Lung (tissue), 12 donors: ENCODE measurements around the gene TERB1. TPM values are rescaled to one million over a fixed set of nuclear protein-coding genes. Genes with fewer than 3 reads are reported as not detected.

Source experiments
- ATAC-seq: fragments of 200-7000 bp; cut with Tn5 transposase; one replicate; pipeline ENCODE4 v1.9.1; 2020; ENCODE audit warnings: moderate number of reproducible peaks; ENCODE audit not compliant: insufficient read depth, low FRiP score
- DNase-seq, 3 donors: peaks; one replicate each; pipeline ENCODE4 v3.0.0-alpha.2; 2013 to 2017
- H3K27ac ChIP-seq, 2 donors: one replicate each; pipeline ENCODE4 v1.5.1; 2013; ENCODE audit warnings: mild to moderate bottlenecking in 2 of 2, moderate library complexity in 2 of 2, control low read depth in 1 of 2, inconsistent platforms in 1 of 2, low read depth in 1 of 2, low read length in 1 of 2
- H3K27me3 ChIP-seq, 3 donors: one replicate each; pipeline ENCODE4 v1.5.1; 2013; ENCODE audit warnings: low read length in 2 of 3; ENCODE audit not compliant: control insufficient read depth in 3 of 3, insufficient read depth in 3 of 3
- H3K36me3 ChIP-seq, 4 donors: one replicate each; pipeline ENCODE4 v1.5.1; 2013; ENCODE audit warnings: low read length in 4 of 4, mild to moderate bottlenecking in 1 of 4, moderate library complexity in 1 of 4; ENCODE audit not compliant: control insufficient read depth in 4 of 4, insufficient read depth in 4 of 4
- H3K4me1 ChIP-seq, 5 donors: one replicate each; pipeline ENCODE4 v1.5.1; 2013; ENCODE audit warnings: low read length in 5 of 5, mild to moderate bottlenecking in 2 of 5, moderate library complexity in 1 of 5; ENCODE audit not compliant: control insufficient read depth in 5 of 5, insufficient read depth in 5 of 5
- H3K4me3 ChIP-seq: one replicate; pipeline ENCODE4 v1.5.1; 2013; ENCODE audit warnings: mild to moderate bottlenecking, control low read depth, moderate library complexity
- H3K9ac ChIP-seq, 2 donors: one replicate each; pipeline ENCODE4 v1.5.1; 2013; ENCODE audit warnings: low read length in 2 of 2, control low read depth in 1 of 2; ENCODE audit not compliant: insufficient read depth in 1 of 2
- H3K9me3 ChIP-seq, 4 donors: one replicate each; pipeline ENCODE4 v1.5.1; 2013; ENCODE audit warnings: low read length in 3 of 4, mild to moderate bottlenecking in 1 of 4, moderate library complexity in 1 of 4; ENCODE audit not compliant: control insufficient read depth in 4 of 4, insufficient read depth in 3 of 4
- WGBS, 2 donors: extraction: QIAGEN DNeasy Blood & Tissue Kit; methylation state at CpG; one replicate each; pipeline ENCODE4 v1.1.7; 2013; 5-methylcytosine and 5-hydroxymethylcytosine counted together
- polyA plus RNA-seq, 2 donors: library from polyadenylated mRNA; stranded (reverse); fragments of 200-250 nt; gene quantifications; one replicate each; pipeline ENCODE4 v1.2.1, GENCODE V29; 2013
- total RNA-seq, 2 donors: library from RNA; depleted of rRNA in 1 of 2; stranded (reverse); fragments of >200 nt in 1 of 2; gene quantifications; one replicate each; pipeline ENCODE4 v1.2.1, GENCODE V29; 2014 to 2021
- TF ChIP-seq, protein P1 (sequence below): IDR thresholded peaks from 2 replicates; pipeline ENCODE4 v1.5.1; 2012; ENCODE audit warnings: mild to moderate bottlenecking; ENCODE audit errors: control extremely low read depth, extremely low read depth
- donor health status: control.
- donor health status: control.
- donor health status: Bipolar disorder and iron deficiency.
- donor health status: healthy.
- donor health status: DM: yes; HTN: yes; CAD: no.

The TERB1 gene
- total and polyA plus RNA-seq, 4 donors: not detected

GRCh38 chr16:66751992-66752322, 49.4 kb downstream of the TERB1 start:
- no peak for DNase-seq
- Histone ChIP-seq H3K27me3 (peaks cover 0 to 2% (median 0%) of the 10 kb centered on the region in 3 donors), H3K9me3 (no peaks in the 10 kb centered on the region), H3K4me3 (no peak overlapping the region), H3K36me3 (peaks cover 8 to 28% (median 17%) of the 10 kb centered on the region in 4 donors), H3K4me1 (peaks cover 7 to 20% (median 10%) of the 10 kb centered on the region in 5 donors), H3K9ac (no peak overlapping the region), H3K27ac (peak overlapping the region; percentile 29 to 99)
- ATAC-seq: no peak
- WGBS, 2 donors: 31 to 45% methylated on average over 3 of the region's 3 CpGs
- TF ChIP-seq, protein P1, sequence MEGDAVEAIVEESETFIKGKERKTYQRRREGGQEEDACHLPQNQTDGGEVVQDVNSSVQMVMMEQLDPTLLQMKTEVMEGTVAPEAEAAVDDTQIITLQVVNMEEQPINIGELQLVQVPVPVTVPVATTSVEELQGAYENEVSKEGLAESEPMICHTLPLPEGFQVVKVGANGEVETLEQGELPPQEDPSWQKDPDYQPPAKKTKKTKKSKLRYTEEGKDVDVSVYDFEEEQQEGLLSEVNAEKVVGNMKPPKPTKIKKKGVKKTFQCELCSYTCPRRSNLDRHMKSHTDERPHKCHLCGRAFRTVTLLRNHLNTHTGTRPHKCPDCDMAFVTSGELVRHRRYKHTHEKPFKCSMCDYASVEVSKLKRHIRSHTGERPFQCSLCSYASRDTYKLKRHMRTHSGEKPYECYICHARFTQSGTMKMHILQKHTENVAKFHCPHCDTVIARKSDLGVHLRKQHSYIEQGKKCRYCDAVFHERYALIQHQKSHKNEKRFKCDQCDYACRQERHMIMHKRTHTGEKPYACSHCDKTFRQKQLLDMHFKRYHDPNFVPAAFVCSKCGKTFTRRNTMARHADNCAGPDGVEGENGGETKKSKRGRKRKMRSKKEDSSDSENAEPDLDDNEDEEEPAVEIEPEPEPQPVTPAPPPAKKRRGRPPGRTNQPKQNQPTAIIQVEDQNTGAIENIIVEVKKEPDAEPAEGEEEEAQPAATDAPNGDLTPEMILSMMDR: no peak

GRCh38 chr16:66751303-66751991, 49.9 kb downstream of the TERB1 start, which contains the start of gene DYNC1LI2:
TSS of gene DYNC1LI2 (minus strand) at chr16:66751609. CDS start at chr16:66751591, 18 bp downstream.
- H3K4me1 ChIP-seq: peaks cover 7 to 20% (median 10%) of the 10 kb centered on the region in 5 donors
- peak within 1 kb of the TSS; percentile 99 for H3K27ac ChIP-seq
- H3K4me3 ChIP-seq: peak within 1 kb of the TSS; percentile 91
- H3K27me3 ChIP-seq: peaks cover 0 to 2% (median 0%) of the 10 kb centered on the region in 3 donors
- no peaks in the 10 kb centered on the region for H3K9me3 ChIP-seq
- 0 to 1% methylated on average over 63 to 90 of the region's 90 CpGs for WGBS, 2 donors
- peaks cover 8 to 33% (median 19%) of the 10 kb centered on the region in 4 donors for H3K36me3 ChIP-seq
- ATAC-seq: peak; percentile 92
- peak within 1 kb of the TSS; percentile 85 to 91 for H3K9ac ChIP-seq
- DNase-seq: peak; percentile 79 to 85 (median 85)
- TF ChIP-seq, protein P1: peak; percentile 82

GRCh38 chr16:66751053-66751302, 50.4 kb downstream of the TERB1 start:
- TF ChIP-seq, protein P1: no peak
- WGBS, 2 donors: 1% methylated on average over 20 to 22 of the region's 22 CpGs
- Histone ChIP-seq H3K4me1 (peaks cover 7 to 20% (median 10%) of the 10 kb centered on the region in 5 donors), H3K36me3 (peaks cover 8 to 33% (median 20%) of the 10 kb centered on the region in 4 donors), H3K4me3 (peak overlapping the region; percentile 91), H3K27me3 (no peaks in the 10 kb centered on the region), H3K9me3 (no peaks in the 10 kb centered on the region), H3K27ac (peak overlapping the region; percentile 99), H3K9ac (peak overlapping the region; percentile 85 to 91)
- ATAC-seq: peak; percentile 13
- DNase-seq: peak in 2 of 3 donors; percentile 31 to 33
